H9 (cell line): ENCODE results near the gene NRGN. TPM values are rescaled to one million over a fixed set of nuclear protein-coding genes. Genes with fewer than 3 reads are reported as not detected.

Experiments
- DNase-seq: peaks from one replicate; pipeline ENCODE4 v3.0.0-alpha.2; 2017
- H2AFZ ChIP-seq: one replicate; pipeline ENCODE4 v1.6.1; 2013; ENCODE audit warnings: mild to moderate bottlenecking, low read length, control low read depth, moderate library complexity
- H2AK5ac ChIP-seq: 2 replicates; pipeline ENCODE4 v1.6.1; 2013; ENCODE audit warnings: low read length, control low read depth, mixed read lengths; ENCODE audit not compliant: insufficient read length
- H2BK120ac ChIP-seq: one replicate; pipeline ENCODE4 v1.6.1; 2013; ENCODE audit warnings: low read depth, mild to moderate bottlenecking, low read length, control low read depth, inconsistent platforms; ENCODE audit not compliant: poor library complexity, severe bottlenecking
- H2BK12ac ChIP-seq: 2 replicates; pipeline ENCODE4 v1.6.1; 2013; ENCODE audit warnings: low read length, control low read depth, mixed read lengths, low read depth; ENCODE audit not compliant: insufficient read length
- H2BK15ac ChIP-seq: 2 replicates; pipeline ENCODE4 v1.6.1; 2013; ENCODE audit warnings: low read depth, low read length, control low read depth
- H2BK20ac ChIP-seq: one replicate; pipeline ENCODE4 v1.6.1; 2013; ENCODE audit warnings: low read depth, mild to moderate bottlenecking, low read length, control low read depth, inconsistent platforms; ENCODE audit not compliant: poor library complexity, severe bottlenecking
- H2BK5ac ChIP-seq: 2 replicates; pipeline ENCODE4 v1.6.1; 2013; ENCODE audit warnings: low read length, control low read depth, mixed read lengths; ENCODE audit not compliant: insufficient read length
- H3K14ac ChIP-seq: 2 replicates; pipeline ENCODE4 v1.6.1; 2013; ENCODE audit warnings: low read length, control low read depth; ENCODE audit not compliant: insufficient read depth
- H3K18ac ChIP-seq: 2 replicates; pipeline ENCODE4 v1.6.1; 2013; ENCODE audit warnings: low read depth, mild to moderate bottlenecking, mixed read lengths, low read length, control low read depth; ENCODE audit not compliant: insufficient read length
- H3K23ac ChIP-seq: 2 replicates; pipeline ENCODE4 v1.6.1; 2013; ENCODE audit warnings: low read length, control low read depth, mixed read lengths, low read depth; ENCODE audit not compliant: insufficient read length
- H3K23me2 ChIP-seq: 2 replicates; pipeline ENCODE4 v1.6.1; 2013; ENCODE audit warnings: low read depth, mild to moderate bottlenecking, mixed read lengths, low read length, control low read depth; ENCODE audit not compliant: insufficient read length, poor library complexity, severe bottlenecking
- H3K27ac ChIP-seq: 2 replicates; pipeline ENCODE4 v1.5.1; 2013; ENCODE audit warnings: low read length, control low read depth, mixed read lengths, low read depth; ENCODE audit not compliant: insufficient read length
- H3K27me3 ChIP-seq: 2 replicates; pipeline ENCODE4 v1.6.1; 2013; ENCODE audit warnings: low read length, control low read depth, inconsistent platforms; ENCODE audit not compliant: insufficient read depth
- H3K4ac ChIP-seq: 2 replicates; pipeline ENCODE4 v1.6.1; 2013; ENCODE audit warnings: low read depth, mild to moderate bottlenecking, control low read depth, inconsistent platforms, low read length, moderate library complexity
- H3K4me1 ChIP-seq: 2 replicates; pipeline ENCODE4 v1.6.1; 2013; ENCODE audit warnings: low read length, control low read depth, inconsistent platforms; ENCODE audit not compliant: insufficient read depth
- H3K4me2 ChIP-seq: 2 replicates; pipeline ENCODE4 v1.6.1; 2013; ENCODE audit warnings: low read length, control low read depth, mixed read lengths; ENCODE audit not compliant: insufficient read length, insufficient read depth
- H3K56ac ChIP-seq: 2 replicates; pipeline ENCODE4 v1.6.1; 2013; ENCODE audit warnings: low read depth, mild to moderate bottlenecking, mixed read lengths, low read length, control low read depth; ENCODE audit not compliant: insufficient read length
- H3K79me1 ChIP-seq: 2 replicates; pipeline ENCODE4 v1.6.1; 2013; ENCODE audit warnings: low read depth, mild to moderate bottlenecking, moderate library complexity, low read length, control low read depth, inconsistent platforms; ENCODE audit not compliant: insufficient read depth, poor library complexity, severe bottlenecking
- H3K79me2 ChIP-seq: 2 replicates; pipeline ENCODE4 v1.6.1; 2013; ENCODE audit warnings: low read length, control low read depth, inconsistent platforms; ENCODE audit not compliant: insufficient read depth
- H3K9ac ChIP-seq: 2 replicates; pipeline ENCODE4 v1.6.1; 2013; ENCODE audit warnings: low read length, control low read depth, mixed read lengths; ENCODE audit not compliant: insufficient read length; ENCODE audit errors: extremely low read depth
- H3K9me3 ChIP-seq: one replicate; pipeline ENCODE4 v1.6.1; 2013; ENCODE audit warnings: low read depth, low read length, inconsistent platforms; ENCODE audit not compliant: control insufficient read depth
- H3T11ph ChIP-seq: one replicate; pipeline ENCODE4 v1.6.1; 2013; ENCODE audit warnings: mild to moderate bottlenecking, low read length, control low read depth, inconsistent platforms
- H4K20me1 ChIP-seq: one replicate; pipeline ENCODE4 v1.6.1; 2013; ENCODE audit not compliant: control insufficient read depth, insufficient read length, insufficient read depth
- H4K5ac ChIP-seq: 2 replicates; pipeline ENCODE4 v1.6.1; 2013; ENCODE audit warnings: low read depth, mild to moderate bottlenecking, mixed read lengths, low read length, control low read depth; ENCODE audit not compliant: insufficient read length
- H4K8ac ChIP-seq: replicated peaks from 2 replicates; pipeline ENCODE4 v1.6.1; 2013; ENCODE audit warnings: low read length, control low read depth, mixed read lengths, low read depth; ENCODE audit not compliant: insufficient read length
- H4K91ac ChIP-seq: 2 replicates; pipeline ENCODE4 v1.6.1; 2013; ENCODE audit warnings: low read depth, mild to moderate bottlenecking, moderate library complexity, mixed read lengths, low read length, control low read depth; ENCODE audit not compliant: insufficient read length
- H3K27ac Mint-ChIP-seq, 3 experiments: 2 replicates in 2 of 3; 3 replicates in 1 of 3; pipeline ENCODE4 v1.8.0; 2020 to 2021; ENCODE audit warnings: mixed read lengths in 3 of 3, mild to moderate bottlenecking in 1 of 3, moderate library complexity in 1 of 3
- H3K27me3 Mint-ChIP-seq: 2 replicates; pipeline ENCODE4 v1.8.0; 2021; ENCODE audit warnings: low read depth, mild to moderate bottlenecking, moderate library complexity, mixed read lengths
- H3K36me3 Mint-ChIP-seq, 3 experiments: 2 replicates in 2 of 3; 3 replicates in 1 of 3; pipeline ENCODE4 v1.8.0; 2020 to 2021; ENCODE audit warnings: low read depth in 3 of 3, mixed read lengths in 3 of 3; ENCODE audit not compliant: insufficient read depth in 1 of 3
- H3K4me1 Mint-ChIP-seq, 2 experiments: 2 replicates each; pipeline ENCODE4 v1.8.0; 2020; ENCODE audit warnings: mixed read lengths in 2 of 2
- H3K4me3 Mint-ChIP-seq, 2 experiments: 2 replicates in 1 of 2; 3 replicates in 1 of 2; pipeline ENCODE4 v1.8.0; 2020 to 2021; ENCODE audit warnings: mild to moderate bottlenecking in 2 of 2, mixed read lengths in 2 of 2, moderate library complexity in 1 of 2
- H3K9me3 Mint-ChIP-seq, 2 experiments: 2 replicates in 1 of 2; 3 replicates in 1 of 2; pipeline ENCODE4 v1.8.0; 2020; ENCODE audit warnings: mild to moderate bottlenecking in 2 of 2, mixed read lengths in 2 of 2, moderate library complexity in 1 of 2
- WGBS: extraction: QIAGEN DNeasy Blood & Tissue Kit; methylation state at CpG from one replicate; pipeline ENCODE4 v1.1.7; 2013; ENCODE audit warnings: missing lambda C conversion rate, low lambda C conversion rate, mixed read lengths; ENCODE audit not compliant: insufficient read length; ENCODE audit errors: extremely low coverage; 5-methylcytosine and 5-hydroxymethylcytosine counted together
- total RNA-seq: library from RNA; stranded (reverse); gene quantifications from 2 replicates; pipeline ENCODE4 v1.2.1, GENCODE V29; 2021
- TF ChIP-seq, protein P1 (sequence below): fragments of 200-600 bp; sonication (generic); conservative IDR thresholded peaks from 3 replicates; pipeline ENCODE4 v1.8.0; 2021; ENCODE audit warnings: antibody characterized with exemption, mild to moderate bottlenecking

NRGN gene
- total RNA-seq, 1 experiment from 2014 or later = 6.4 TPM

DNA sequence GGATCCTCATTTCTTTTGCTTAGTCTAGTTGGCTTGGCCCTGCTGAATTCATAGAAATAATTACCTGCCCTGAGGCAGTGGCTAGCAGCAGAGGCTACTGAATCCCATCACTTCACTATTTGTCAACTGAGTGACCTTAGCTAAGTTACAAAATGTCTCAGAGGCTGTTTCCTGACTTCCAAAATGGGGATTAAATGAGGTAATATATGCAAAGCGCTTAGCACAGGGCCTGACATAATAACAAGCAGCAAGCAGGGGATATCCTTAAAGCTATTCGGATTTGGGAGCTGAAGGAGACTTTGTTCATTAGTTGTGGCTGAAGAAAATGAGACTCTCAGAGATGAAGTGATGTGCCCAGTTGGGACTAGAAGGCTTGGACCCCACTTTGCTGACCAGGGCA lies 2.8 kb downstream of the NRGN start:
- peaks cover 85% of the 10 kb centered on the region for H3K27me3 ChIP-seq
- peaks cover 0 to 3% of the 10 kb centered on the region in 2 experiments; a peak in 1 of 5 replicates for H3K9me3 Mint-ChIP-seq
- no CpG with 5 or more reads among the region's 2 CpGs for WGBS

More for the DNA sequence above, 2.8 kb downstream of the NRGN start:
- Histone ChIP-seq H3K9ac (no peak overlapping the region), H4K91ac (no peak overlapping the region), H3K4me2 (no peak overlapping the region), H2BK20ac (no peak overlapping the region), H4K20me1 (no peaks in the 10 kb centered on the region), H3T11ph (no peak overlapping the region), H2BK15ac (no peak overlapping the region), H3K56ac (no peak overlapping the region), H3K23ac (no peak overlapping the region), H3K79me1 (no peaks in the 10 kb centered on the region), H2BK5ac (no peak overlapping the region), H3K18ac (no peak overlapping the region), H2BK12ac (no peak overlapping the region), H3K27ac (no peak overlapping the region), H4K5ac (no peak overlapping the region), H3K79me2 (no peaks in the 10 kb centered on the region), H3K4me1 (no peaks in the 10 kb centered on the region), H3K14ac (no peak overlapping the region), H3K9me3 (no peaks in the 10 kb centered on the region), H3K23me2 (peaks cover 30% of the 10 kb centered on the region), H2BK120ac (no peak overlapping the region), H2AFZ (no peak overlapping the region), H2AK5ac (no peak overlapping the region), H4K8ac (no peak overlapping the region), H3K4ac (no peak overlapping the region)
- TF ChIP-seq, protein P1, sequence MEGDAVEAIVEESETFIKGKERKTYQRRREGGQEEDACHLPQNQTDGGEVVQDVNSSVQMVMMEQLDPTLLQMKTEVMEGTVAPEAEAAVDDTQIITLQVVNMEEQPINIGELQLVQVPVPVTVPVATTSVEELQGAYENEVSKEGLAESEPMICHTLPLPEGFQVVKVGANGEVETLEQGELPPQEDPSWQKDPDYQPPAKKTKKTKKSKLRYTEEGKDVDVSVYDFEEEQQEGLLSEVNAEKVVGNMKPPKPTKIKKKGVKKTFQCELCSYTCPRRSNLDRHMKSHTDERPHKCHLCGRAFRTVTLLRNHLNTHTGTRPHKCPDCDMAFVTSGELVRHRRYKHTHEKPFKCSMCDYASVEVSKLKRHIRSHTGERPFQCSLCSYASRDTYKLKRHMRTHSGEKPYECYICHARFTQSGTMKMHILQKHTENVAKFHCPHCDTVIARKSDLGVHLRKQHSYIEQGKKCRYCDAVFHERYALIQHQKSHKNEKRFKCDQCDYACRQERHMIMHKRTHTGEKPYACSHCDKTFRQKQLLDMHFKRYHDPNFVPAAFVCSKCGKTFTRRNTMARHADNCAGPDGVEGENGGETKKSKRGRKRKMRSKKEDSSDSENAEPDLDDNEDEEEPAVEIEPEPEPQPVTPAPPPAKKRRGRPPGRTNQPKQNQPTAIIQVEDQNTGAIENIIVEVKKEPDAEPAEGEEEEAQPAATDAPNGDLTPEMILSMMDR = no peak
- Mint-ChIP-seq H3K27ac (no peak overlapping the region), H3K4me1 (peaks cover 33 to 38% of the 10 kb centered on the region in 2 experiments), H3K4me3 (no peak overlapping the region), H3K36me3 (no peaks in the 10 kb centered on the region; a peak in 1 of 7 replicates), H3K27me3 (peaks cover 94% of the 10 kb centered on the region)
- DNase-seq = no peak
